Measurements from ENCODE around the gene PRRT3.
"Not testable (repeated sequence)": the region's sequence is repeated elsewhere in the genome, so short reads cannot be mapped to it uniquely, and the experiment has no call there.

PRRT3 gene

DNA sequence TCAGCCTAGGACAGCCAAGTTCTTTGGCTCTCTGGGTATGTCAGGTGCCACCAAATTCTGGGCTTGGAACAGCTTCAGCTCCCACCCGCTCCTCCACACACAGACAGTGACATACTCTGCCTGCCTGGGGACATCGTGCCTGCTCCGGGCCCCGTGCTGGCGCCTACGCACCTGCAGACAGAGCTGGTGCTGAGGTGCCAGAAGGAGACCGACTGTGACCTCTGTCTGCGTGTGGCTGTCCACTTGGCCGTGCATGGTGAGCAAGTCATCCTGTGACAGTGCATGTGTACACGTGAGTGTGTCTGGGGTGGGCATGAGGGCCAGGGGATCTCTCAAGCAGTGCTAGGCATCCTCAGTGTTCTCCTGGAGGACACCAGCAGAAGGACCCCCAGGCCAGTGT, 34.4 kb downstream of the PRRT3 start:
- no peak for DNase-seq

DNA sequence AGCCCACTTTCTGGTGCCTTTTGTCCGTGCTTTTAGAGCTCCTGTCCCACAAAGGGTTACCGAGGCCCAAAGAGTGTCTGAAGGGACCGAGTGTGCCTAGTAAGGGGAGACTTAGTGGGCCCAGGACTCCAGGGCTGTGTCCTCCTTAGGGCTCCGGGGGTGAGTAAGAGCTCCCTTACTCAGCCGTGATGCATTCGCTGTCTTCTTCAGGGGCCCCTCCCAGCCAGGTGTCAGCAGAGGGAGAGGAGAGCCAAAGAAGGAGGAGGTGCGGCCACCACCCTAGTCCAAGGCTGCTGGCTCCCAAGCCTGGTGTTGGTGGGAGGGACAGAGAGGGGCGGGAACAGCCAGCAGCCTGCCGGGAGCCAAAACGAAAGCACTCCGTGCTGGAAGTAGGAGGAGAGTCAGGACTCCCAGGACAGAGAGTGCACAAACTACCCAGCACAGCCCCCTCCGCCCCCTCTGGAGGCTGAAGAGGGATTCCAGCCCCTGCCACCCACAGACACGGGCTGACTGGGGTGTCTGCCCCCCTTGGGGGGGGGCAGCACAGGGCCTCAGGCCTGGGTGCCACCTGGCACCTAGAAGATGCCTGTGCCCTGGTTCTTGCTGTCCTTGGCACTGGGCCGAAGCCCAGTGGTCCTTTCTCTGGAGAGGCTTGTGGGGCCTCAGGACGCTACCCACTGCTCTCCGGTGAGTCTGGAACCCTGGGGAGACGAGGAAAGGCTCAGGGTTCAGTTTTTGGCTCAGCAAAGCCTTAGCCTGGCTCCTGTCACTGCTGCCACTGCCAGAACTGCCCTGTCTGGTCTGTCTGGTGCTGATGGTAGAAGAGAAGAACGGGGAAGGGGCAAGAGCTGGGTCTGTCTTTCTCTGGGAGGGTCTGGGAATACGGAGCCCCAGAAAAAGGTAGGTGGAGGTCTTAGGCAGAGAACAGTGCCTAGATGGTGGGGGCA, 35.2 kb downstream of the PRRT3 start, which contains the start of gene IL17RC:
Gene IL17RC (plus strand): TSS at position 365 of the 947 bp plus-strand sequence. CDS start 218 bp downstream, at position 583.
- peak; percentile 49 for DNase-seq

DNA sequence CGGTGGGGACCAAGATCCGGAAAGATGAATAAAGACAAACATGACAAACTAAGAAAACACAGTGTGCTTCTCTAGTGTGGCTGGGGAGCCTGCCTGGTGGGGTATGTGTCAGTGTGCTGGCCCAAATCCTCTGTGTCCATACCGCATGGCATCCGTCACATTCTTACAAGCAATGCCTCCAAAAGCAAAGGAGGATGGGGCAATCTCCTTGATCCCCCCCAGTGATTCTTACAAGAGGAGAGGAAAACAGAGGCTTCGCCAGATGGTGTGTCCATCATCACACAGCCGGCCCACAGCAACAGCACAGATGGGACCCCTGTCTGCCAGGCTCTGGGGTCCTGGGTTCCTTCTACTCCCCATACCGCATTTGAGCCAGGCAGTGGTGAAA, 35.9 kb downstream of the PRRT3 start:
- DNase-seq, result no peak

DNA sequence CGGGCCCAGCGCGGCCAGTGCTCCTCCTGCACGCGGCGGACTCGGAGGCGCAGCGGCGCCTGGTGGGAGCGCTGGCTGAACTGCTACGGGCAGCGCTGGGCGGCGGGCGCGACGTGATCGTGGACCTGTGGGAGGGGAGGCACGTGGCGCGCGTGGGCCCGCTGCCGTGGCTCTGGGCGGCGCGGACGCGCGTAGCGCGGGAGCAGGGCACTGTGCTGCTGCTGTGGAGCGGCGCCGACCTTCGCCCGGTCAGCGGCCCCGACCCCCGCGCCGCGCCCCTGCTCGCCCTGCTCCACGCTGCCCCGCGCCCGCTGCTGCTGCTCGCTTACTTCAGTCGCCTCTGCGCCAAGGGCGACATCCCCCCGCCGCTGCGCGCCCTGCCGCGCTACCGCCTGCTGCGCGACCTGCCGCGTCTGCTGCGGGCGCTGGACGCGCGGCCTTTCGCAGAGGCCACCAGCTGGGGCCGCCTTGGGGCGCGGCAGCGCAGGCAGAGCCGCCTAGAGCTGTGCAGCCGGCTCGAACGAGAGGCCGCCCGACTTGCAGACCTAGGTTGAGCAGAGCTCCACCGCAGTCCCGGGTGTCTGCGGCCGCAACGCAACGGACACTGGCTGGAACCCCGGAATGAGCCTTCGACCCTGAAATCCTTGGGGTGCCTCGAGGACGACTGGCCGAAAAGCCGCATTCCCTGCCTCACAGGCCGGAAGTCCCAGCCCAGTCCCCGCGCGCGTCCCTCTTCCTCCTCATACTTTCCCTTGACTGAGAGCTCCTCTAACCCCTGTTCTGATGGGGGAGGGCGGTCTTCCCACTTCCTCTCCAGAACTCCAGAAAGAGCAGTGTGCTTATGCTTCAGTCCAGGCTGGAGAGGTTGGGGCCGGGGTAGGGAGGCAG, 36.7 kb downstream of the PRRT3 start:
- DNase-seq, result peak; percentile 52

DNA sequence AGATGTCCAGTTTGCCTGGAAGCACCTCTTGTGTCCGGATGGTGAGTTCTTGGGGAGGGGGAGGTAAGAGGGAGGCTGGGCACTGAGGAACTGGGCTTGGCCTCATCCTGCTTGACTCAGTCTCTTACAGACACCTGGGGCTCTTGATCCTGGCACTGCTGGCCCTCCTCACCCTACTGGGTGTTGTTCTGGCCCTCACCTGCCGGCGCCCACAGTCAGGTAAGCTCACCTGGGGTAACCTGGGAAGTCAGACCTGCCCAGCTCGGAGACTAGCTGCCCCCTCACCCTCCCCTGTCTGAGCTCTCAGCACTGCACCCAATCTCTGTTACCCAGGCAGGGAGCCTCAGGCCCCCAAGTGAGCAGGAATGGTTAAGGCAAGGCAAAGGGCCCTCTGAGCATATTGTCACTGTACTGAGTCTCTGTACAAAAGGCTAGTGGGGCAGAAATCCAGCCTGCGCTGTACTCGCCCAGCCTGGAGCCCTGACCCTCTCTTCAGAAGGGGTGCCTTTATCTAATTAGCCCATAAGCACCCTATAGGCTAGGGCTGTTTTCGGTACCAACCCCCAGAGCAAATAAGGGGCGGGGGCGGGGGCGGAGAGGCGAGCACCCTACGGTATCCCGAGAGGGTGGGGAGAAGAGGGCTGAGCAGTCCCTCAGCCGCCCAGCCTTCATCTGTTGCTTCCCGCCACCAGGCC, 37.5 kb downstream of the PRRT3 start:
- DNase-seq, result no peak

DNA sequence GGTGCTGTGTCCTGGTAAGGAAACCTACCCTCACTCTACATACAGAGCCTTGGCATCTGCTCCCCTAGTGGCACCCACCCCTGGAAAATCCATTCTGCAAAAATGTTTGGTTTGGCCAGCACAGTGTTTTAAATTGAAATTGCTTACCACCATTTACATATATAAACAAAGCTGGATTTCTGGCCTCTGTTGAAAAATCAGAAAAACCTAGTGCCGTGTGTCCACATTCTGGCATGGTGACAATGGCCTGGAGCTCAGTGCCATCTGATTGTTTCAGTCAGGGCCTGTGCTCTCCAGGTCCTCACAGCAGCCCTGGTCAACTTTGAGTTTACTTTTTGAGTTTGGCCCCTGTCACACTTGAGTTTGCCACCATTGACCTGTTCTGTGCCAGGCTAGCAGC, 38.2 kb downstream of the PRRT3 start:
- no peak for DNase-seq

DNA sequence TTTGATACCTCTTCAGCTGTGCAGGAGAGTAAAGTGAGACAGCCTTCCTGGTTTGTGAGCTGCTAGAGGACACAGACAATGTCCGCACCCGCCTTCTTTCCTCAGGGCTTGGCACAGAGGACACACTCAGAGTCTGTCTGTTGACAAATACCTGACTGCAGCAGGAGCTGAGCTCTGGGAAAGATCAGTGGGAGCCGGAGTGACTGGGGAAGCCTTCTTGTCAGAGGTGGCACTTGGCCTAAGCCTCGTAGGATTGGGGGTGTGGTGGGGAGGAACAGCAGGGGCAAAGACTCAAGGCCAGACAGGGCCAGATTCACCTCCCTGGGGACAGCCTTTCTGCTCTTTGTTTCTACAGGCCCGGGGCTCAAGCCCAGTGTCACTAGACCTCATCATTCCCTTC, 38.6 kb downstream of the PRRT3 start:
- no peak for DNase-seq

DNA sequence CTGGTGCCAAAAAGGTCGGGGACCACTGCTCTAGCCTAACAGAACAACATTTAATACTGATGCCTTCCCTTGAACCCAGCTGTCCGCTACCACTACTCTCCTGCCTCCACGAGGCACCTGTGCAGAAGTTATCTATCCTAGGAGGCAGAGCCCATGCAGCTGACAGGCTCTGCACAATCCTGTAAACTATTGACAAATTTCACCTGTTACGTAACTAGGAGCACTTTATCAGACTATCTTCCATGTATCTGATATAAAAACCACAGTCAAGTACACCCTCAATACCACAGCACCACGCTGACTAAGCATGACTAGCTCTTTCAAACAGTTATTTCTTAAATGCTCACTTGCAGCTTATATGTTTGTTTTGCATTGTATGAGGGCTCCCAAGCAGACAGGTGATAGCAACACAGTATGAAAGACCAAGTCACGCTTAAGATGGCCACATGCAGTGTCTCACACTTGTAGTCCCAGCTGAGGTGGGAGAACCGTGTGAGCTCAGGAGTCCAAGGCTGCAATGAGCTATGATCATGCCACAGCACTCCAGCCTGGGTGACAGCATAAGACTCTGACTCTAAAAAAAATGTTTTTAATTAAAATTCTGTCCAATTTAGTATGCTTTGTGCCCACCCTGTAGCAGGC, 39.8 kb downstream of the PRRT3 start:
- peak; percentile 36 for DNase-seq

DNA sequence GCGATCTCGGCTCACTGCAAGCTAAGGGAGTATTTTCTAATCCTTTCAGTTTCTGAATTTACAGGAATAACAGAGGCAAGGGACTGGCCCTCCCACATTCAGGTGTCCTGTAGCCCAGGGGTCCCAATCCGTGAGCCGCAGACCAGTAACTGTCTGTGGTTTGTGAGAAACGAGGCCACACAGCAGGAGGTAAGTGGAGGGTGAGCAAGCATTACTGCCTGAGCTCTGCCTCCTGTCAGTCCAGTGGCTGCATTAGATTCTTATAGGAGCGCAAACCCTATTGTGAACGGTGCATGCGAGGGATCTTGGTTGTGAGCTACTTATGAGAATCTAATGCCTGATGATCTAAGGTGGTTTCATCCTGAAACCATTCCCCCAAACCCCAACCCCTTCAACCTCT, 40.3 kb downstream of the PRRT3 start:
- no peak for DNase-seq

DNA sequence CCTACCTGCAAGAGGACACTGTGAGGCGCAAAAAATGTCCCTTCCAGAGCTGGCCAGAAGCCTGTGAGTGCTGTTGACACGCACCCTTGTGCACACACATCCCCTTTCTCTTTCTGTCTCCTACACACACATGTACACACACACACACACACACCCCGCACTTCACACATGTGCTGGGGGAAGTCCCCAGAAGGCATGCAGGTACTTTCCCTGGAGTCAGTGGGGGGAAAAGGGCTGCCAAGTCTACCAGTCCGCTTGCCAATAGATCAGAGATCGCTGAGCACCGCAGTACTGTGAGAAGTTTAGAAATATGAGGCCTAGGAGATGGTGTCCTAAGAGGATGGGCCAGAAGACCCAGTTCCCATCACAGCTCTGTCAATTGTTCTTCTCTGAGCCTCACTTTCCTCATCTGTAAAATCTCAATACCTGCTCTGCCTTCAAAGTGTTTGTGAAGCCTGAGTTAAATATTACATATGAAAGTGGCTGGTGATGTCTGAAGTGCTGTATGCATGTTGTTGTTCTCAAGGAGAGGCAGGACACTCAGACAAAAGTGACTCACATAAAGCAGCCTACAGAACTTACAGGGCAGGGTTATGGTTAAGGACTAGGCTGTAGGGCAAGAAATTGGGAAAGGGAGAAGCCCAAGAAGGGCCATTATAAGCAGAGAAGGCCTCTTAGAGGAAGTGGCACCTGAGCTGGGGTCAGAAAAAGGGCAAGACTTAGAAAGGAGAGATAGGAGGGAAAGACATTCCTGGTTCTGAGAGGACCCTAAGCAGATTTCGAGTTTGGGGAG, 42.8 kb downstream of the PRRT3 start:
- DNase-seq, result no peak

DNA sequence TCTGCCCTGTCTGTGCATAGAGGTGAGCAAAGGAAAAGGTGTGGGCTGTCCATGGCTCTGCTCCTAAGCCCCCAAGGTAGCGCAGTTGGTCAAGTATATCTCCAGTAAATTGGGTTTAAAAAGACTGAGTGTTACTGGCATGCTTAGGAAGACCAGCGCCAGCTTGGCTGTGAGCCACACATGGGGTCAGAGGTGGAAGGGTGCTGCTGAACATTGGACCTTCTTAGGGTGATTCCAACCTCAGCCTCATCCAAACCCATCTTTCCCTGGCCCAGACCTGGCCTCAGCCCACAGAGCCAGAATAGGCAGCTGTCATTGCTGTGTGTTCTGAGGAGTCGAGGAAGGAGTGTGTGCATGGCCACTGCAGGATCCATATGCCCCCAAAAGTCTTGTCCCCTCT, 43.9 kb downstream of the PRRT3 start:
- DNase-seq, result no peak

DNA sequence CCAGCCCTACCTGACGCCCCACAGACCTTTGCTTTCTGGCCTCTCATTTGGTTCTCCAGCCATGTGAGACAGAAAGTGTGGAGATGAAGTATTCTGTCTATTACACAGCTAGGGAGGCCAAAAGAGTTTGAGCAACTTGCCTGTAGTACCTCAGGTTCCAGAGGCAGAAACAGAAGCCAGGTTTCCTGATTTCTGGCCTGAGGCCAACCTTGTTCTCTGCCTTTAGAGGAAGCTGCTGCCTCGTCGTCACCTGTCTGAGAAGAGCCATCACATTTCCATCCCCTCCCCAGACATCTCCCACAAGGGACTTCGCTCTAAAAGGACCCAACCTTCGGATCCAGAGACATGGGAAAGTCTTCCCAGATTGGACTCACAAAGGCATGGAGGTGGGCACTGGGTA, 45.7 kb downstream of the PRRT3 start:
- no peak for DNase-seq

DNA sequence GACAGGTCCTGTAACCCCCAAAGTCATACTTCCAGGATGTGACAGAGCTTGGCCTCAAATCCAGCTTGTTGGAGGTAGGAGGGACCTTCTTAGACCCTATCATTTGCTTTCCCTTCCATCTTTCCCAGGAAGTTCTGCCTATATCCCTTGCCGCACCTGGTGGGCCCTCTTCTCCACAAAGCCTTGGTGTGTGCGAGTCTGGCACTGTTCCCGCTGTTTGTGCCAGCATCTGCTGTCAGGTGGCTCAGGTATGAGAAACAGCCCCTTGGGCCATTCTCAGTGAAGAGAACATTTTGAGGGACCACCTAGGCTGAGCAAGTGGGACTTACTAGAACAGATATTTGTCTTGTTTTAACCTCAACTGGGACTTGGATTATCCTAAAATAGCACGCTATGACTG, 48.3 kb downstream of the PRRT3 start:
- DNase-seq, result no peak

DNA sequence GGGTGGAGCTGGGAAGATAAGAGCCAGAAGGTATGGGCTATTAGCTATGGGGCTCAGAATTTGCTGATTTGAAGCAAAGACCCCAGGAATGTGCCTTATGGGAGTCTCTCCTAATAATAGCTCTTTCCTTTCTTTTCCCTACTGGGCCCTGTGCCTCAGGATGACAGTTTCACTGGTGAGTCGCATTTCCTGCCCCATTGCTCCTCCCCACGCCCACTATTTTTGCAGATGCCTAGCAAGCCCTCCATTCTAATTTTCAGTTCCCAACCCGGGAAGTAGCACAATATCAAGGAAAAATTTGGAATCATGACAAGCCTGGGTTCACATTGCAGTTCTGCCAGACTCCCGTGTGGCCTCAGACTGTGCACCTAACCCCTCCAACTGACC, 49.0 kb downstream of the PRRT3 start:
- no peak for DNase-seq

DNA sequence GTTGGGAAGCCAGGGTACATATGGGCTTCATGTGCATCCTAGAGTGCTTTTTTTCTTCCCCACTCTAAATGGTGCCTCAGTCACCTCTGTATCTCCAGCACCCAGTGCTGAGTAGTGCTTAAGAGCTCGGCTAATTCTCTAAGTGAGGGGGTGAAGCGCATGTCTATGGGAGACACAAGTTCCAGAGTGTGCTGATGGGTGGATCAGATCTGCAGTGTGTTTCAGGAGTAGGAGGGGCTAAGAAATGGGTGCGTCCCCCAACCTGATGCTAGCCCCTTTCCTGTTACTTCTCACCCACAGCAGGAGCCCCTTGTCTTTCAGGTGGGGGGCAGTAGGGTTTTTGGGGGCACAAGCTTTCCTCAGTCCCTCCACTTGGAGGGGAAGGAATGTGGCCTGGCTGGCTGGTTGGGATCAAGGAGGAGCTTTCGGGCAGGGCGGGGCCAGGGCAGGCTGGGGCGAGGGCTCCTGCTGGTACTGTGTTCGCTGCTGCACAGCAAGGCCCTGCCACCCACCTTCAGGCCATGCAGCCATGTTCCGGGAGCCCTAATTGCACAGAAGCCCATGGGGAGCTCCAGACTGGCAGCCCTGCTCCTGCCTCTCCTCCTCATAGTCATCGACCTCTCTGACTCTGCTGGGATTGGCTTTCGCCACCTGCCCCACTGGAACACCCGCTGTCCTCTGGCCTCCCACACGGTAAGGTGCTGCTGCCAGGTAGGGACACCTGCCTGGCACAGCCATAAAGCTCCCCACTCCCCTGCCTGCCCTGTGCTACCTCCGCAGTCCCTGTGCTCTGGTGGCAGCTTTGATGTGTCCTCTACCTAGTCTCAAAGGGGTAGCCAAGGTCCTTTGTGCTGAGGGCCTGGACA, 49.6 kb downstream of the PRRT3 start, which contains the start of gene IL17RE:
Gene IL17RE (plus strand): TSS at position 477 of the 866 bp plus-strand sequence. CDS start 85 bp downstream, at position 562.
- no peak for DNase-seq

DNA sequence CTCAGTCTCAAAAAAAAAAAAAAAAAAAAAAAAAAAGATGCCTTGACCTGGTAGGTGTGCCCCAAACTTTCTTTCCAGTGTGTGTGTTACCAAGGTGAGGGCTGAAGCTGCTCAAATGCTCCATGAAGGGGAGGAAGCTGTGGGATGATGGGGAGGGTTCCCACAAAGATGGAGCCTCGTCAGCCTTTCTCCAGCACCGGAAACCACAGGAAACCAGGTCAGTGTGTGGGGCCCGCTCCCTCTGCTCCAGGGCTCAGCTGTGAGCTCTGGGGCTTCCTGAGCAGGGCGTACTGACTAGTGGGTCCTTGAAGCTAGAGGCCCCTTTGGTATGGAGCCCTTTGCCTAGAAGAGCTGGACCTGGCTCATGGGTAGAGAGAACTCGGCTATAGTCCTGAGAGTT, 50.2 kb downstream of the PRRT3 start:
- peak; percentile 48 for DNase-seq

DNA sequence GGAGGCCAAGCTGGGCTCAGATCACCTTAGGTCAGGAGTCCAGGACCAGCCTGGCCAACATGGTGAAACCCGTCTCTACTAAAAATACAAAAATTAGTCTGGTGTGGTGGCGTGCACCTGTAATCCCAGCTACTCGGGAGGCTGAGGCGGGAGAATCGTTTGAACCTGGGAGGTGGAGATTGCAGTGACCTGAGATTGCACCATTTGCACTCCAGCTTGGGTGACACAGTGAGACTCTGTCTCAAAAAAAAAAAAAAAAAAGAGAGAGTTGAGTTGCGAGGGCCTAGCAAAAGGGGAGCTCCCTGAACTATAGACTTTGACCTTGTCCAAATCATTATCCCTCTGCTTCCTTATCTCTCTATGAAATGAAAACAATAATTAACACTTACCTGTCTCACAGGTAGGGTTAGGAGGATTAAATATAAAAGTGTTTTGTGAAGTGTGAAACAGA, 51.2 kb downstream of the PRRT3 start:
- DNase-seq, result not testable (repeated sequence)

DNA sequence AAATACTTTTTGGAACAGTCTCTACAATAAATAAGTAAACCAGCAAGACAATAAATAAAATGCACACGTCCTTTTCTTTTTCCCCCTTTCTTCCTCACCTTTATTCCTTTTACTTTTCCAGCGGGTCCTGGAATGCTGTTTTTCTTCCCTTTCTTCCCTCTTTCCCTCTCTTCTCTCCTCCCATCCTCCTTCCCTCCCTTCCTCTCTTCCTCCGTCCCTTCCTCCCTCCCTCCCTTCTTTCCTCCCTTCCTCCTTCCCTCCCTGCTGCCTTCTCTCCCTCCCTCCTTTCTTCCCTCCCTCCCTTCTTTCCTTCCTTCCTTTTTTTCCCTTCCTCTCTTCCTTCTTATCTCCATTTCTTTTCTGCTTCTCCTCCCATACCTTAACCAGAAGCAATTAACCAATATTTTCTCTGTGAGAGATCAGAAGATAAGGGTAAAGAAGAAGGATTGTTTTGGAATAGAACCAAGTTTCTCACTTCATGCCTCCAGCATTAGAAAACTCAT, 52.9 kb downstream of the PRRT3 start:
- DNase-seq, result no peak

DNA sequence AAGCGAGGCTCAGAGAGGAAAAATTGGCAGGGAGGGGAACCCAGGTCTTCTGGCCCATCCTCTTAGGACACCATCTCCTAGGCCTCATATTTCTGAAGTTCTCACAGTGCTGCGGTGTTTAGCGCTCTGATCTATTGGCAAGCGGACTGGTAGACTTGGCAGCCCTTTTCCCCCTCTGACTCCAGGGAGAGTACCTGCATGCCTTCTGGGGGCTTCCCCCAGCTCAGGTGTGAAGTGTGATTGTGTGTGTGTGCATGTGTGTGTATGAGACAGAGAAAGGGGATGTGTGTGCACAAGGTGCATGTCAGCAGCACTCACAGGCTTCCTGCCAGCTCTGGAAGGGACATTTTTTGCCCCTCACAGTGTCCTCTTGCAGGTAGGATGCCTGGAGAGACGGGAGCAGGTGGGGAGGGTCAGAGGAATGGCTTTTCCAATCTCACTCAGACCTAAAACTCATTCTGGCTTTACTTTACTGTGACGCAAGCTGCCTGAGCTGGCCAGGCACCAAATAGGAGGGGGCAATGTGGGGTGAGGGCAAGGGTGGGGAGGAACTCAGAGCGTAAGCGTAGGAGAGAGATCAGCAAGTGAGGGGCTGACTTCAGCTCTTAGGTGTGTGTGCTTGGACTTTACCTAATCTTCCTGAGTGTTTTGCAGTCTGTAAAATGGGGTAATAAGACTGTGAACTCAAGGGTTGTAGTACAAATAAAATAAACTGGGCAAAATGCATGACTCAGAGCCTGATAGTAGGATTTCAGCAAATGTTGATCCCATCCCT, 53.6 kb downstream of the PRRT3 start:
- DNase-seq, result no peak
